Activated CD8-positive, alpha-beta memory T cell treated with anti-CD3 and anti-CD28 coated beads, Interleukin-2, amount 50 U/mL, for 48 hours (primary cell): Measurements from ENCODE around the gene BRCC3.
"Not testable (repeated sequence)": the region's sequence is repeated elsewhere in the genome, so short reads cannot be mapped to it uniquely, and the experiment has no call there.

Experiments used
- DNase-seq: peaks from one replicate; pipeline ENCODE4 v3.0.0-alpha.2; 2020

BRCC3 gene

GRCh38 chrX:155061760-155062159 is 9.5 kb upstream of the BRCC3 start:
- DNase-seq: no peak

GRCh38 chrX:155065035-155065734 is 6.1 kb upstream of the BRCC3 start:
- DNase-seq: no peak

- no peak for DNase-seq
Observed at GRCh38 chrX:155068165-155068564, 3.1 kb upstream of the BRCC3 start.

- no peak for DNase-seq
Observed at GRCh38 chrX:155069414-155069813, 1.9 kb upstream of the BRCC3 start.

- DNase-seq: no peak
Observed at GRCh38 chrX:155070038-155070437, 1.3 kb upstream of the BRCC3 start.

GRCh38 chrX:155070663-155070974 is 689 bp upstream of the BRCC3 start:
- no peak for DNase-seq

GRCh38 chrX:155071694-155072280 is 479 bp downstream of the BRCC3 start:
- DNase-seq: no peak

- DNase-seq: peak; percentile 70
Observed at GRCh38 chrX:155086202-155086840, 15.0 kb downstream of the BRCC3 start.

- DNase-seq: no peak
Observed at GRCh38 chrX:155086961-155087735, 15.8 kb downstream of the BRCC3 start.

- DNase-seq: no peak
Observed at GRCh38 chrX:155094468-155095061, 23.3 kb downstream of the BRCC3 start.

- no peak for DNase-seq
Observed at GRCh38 chrX:155105919-155106318, 34.6 kb downstream of the BRCC3 start.

GRCh38 chrX:155108427-155108826 is 37.1 kb downstream of the BRCC3 start:
- no peak for DNase-seq

GRCh38 chrX:155112171-155112570 is 40.9 kb downstream of the BRCC3 start:
- no peak for DNase-seq

GRCh38 chrX:155113097-155113496 is 41.8 kb downstream of the BRCC3 start:
- DNase-seq: no peak

GRCh38 chrX:155115174-155115819 is 44.0 kb downstream of the BRCC3 start:
- no peak for DNase-seq

- no peak for DNase-seq
Observed at GRCh38 chrX:155127465-155127864, 56.2 kb downstream of the BRCC3 start.

- DNase-seq: no peak
Observed at GRCh38 chrX:155127940-155128339, 56.6 kb downstream of the BRCC3 start.

- DNase-seq: no peak
Observed at GRCh38 chrX:155132110-155132509, 60.8 kb downstream of the BRCC3 start.

GRCh38 chrX:155134255-155134654 is 62.9 kb downstream of the BRCC3 start:
- DNase-seq: no peak

GRCh38 chrX:155143959-155144548 is 72.7 kb downstream of the BRCC3 start:
- no peak for DNase-seq

- no peak for DNase-seq
Observed at GRCh38 chrX:155144926-155145325, 73.6 kb downstream of the BRCC3 start.

GRCh38 chrX:155147612-155148011 is 76.3 kb downstream of the BRCC3 start:
- DNase-seq: not testable (repeated sequence)
